Ovary (tissue), 3 donors: ENCODE results near the gene NUCB2.

ENCODE experiments used
- POLR2A ChIP-seq: fragments of 450-650 bp; IDR thresholded peaks from one replicate; pipeline ENCODE4 v1.6.1; 2017; ENCODE audit warnings: antibody characterized with exemption, mild to moderate bottlenecking, moderate library complexity
- TF ChIP-seq, protein P1 (sequence below), 3 donors: fragments of 450-650 bp in 2 of 3; fragments of 200-600 bp in 1 of 3; IDR thresholded peaks; one replicate each; pipeline versions ENCODE4 v1.5.1 to v1.8.0; 2016 to 2022; ENCODE audit warnings: antibody characterized with exemption in 3 of 3, mild to moderate bottlenecking in 1 of 3
- donor health status: DM: no; HTN: no; CAD: no.

DNA sequence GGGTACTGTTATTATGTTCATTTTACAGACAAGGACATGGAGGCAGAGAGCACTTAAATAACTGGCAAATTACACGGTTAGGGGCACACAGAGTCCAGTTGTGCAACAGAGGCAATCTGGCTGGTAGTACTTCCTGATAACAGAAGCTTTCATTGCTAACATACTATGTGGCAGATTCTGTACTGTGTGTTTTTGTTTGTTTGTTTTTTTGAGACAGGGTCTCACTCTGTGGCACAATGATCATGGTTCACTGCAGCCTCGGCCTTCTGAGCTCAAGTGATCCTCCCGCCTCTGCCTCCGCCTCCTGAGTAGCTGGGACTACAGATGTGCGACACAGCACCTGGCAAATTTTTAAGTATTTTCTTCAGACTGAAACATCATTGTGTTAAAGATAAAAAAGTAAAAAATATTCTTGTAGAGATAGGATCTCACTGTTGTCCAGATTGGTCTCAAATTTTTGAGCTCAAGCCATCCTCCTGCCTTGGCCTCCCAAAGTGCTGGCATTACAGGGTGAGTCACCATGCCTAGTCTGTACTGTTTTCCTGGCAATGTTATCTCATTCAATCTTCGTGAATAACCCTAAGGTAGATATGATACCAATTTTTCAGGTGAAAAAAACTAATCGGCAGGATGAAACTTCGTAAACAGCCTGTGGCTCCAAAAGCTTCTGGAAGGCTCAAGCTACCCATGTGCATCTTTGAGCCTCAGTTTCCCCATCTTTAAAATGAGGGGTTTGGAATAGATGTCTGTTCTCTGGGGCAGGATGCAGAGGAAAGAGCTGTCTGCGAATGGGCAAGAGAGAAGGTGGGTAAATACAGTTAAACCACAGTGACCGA, 921 bp upstream of the NUCB2 start:
- TF ChIP-seq, protein P1, sequence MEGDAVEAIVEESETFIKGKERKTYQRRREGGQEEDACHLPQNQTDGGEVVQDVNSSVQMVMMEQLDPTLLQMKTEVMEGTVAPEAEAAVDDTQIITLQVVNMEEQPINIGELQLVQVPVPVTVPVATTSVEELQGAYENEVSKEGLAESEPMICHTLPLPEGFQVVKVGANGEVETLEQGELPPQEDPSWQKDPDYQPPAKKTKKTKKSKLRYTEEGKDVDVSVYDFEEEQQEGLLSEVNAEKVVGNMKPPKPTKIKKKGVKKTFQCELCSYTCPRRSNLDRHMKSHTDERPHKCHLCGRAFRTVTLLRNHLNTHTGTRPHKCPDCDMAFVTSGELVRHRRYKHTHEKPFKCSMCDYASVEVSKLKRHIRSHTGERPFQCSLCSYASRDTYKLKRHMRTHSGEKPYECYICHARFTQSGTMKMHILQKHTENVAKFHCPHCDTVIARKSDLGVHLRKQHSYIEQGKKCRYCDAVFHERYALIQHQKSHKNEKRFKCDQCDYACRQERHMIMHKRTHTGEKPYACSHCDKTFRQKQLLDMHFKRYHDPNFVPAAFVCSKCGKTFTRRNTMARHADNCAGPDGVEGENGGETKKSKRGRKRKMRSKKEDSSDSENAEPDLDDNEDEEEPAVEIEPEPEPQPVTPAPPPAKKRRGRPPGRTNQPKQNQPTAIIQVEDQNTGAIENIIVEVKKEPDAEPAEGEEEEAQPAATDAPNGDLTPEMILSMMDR (IDR thresholded peaks at IDR 0.05), result no peak
- no peak for TF ChIP-seq POLR2A
